Transverse colon (tissue), 3 donors: ENCODE measurements around the gene MAPK14.

ENCODE experiments used
- CTCF ChIP-seq, 5 experiments: fragments of 200-600 bp in 3 of 5; fragments of 450-650 bp in 2 of 5; sonication (generic) in 3 of 5; IDR thresholded peaks; 1 replicate in 2 of 5; 2 replicates in 3 of 5; pipeline ENCODE4 v1.5.1; 2016 to 2017; ENCODE audit warnings: antibody characterized with exemption in 5 of 5, inconsistent platforms in 3 of 5, mild to moderate bottlenecking in 2 of 5, moderate library complexity in 1 of 5
- POLR2A ChIP-seq: fragments of 450-650 bp; IDR thresholded peaks from one replicate; pipeline ENCODE4 v1.6.1; 2016; ENCODE audit warnings: antibody characterized with exemption, mild to moderate bottlenecking, moderate library complexity

GRCh38 chr6:36116943-36117342 is 89.3 kb downstream of the MAPK14 start:
- TF ChIP-seq POLR2A: no peak
- TF ChIP-seq CTCF (IDR thresholded peaks at IDR 0.05): no peak
